H9 (cell line): ENCODE measurements around the gene ZNF146. TPM values are rescaled to one million over a fixed set of nuclear protein-coding genes. Genes with fewer than 3 reads are reported as not detected.

Source experiments
- DNase-seq: peaks from one replicate; pipeline ENCODE4 v3.0.0-alpha.2; 2017
- H2AFZ ChIP-seq: one replicate; pipeline ENCODE4 v1.6.1; 2013; ENCODE audit warnings: mild to moderate bottlenecking, low read length, control low read depth, moderate library complexity
- H2AK5ac ChIP-seq: 2 replicates; pipeline ENCODE4 v1.6.1; 2013; ENCODE audit warnings: low read length, control low read depth, mixed read lengths; ENCODE audit not compliant: insufficient read length
- H2BK120ac ChIP-seq: one replicate; pipeline ENCODE4 v1.6.1; 2013; ENCODE audit warnings: low read depth, mild to moderate bottlenecking, low read length, control low read depth, inconsistent platforms; ENCODE audit not compliant: poor library complexity, severe bottlenecking
- H2BK12ac ChIP-seq: 2 replicates; pipeline ENCODE4 v1.6.1; 2013; ENCODE audit warnings: low read length, control low read depth, mixed read lengths, low read depth; ENCODE audit not compliant: insufficient read length
- H2BK15ac ChIP-seq: 2 replicates; pipeline ENCODE4 v1.6.1; 2013; ENCODE audit warnings: low read depth, low read length, control low read depth
- H2BK20ac ChIP-seq: one replicate; pipeline ENCODE4 v1.6.1; 2013; ENCODE audit warnings: low read depth, mild to moderate bottlenecking, low read length, control low read depth, inconsistent platforms; ENCODE audit not compliant: poor library complexity, severe bottlenecking
- H2BK5ac ChIP-seq: 2 replicates; pipeline ENCODE4 v1.6.1; 2013; ENCODE audit warnings: low read length, control low read depth, mixed read lengths; ENCODE audit not compliant: insufficient read length
- H3K14ac ChIP-seq: 2 replicates; pipeline ENCODE4 v1.6.1; 2013; ENCODE audit warnings: low read length, control low read depth; ENCODE audit not compliant: insufficient read depth
- H3K18ac ChIP-seq: 2 replicates; pipeline ENCODE4 v1.6.1; 2013; ENCODE audit warnings: low read depth, mild to moderate bottlenecking, mixed read lengths, low read length, control low read depth; ENCODE audit not compliant: insufficient read length
- H3K23ac ChIP-seq: 2 replicates; pipeline ENCODE4 v1.6.1; 2013; ENCODE audit warnings: low read length, control low read depth, mixed read lengths, low read depth; ENCODE audit not compliant: insufficient read length
- H3K23me2 ChIP-seq: 2 replicates; pipeline ENCODE4 v1.6.1; 2013; ENCODE audit warnings: low read depth, mild to moderate bottlenecking, mixed read lengths, low read length, control low read depth; ENCODE audit not compliant: insufficient read length, poor library complexity, severe bottlenecking
- H3K27ac ChIP-seq: 2 replicates; pipeline ENCODE4 v1.5.1; 2013; ENCODE audit warnings: low read length, control low read depth, mixed read lengths, low read depth; ENCODE audit not compliant: insufficient read length
- H3K27me3 ChIP-seq: 2 replicates; pipeline ENCODE4 v1.6.1; 2013; ENCODE audit warnings: low read length, control low read depth, inconsistent platforms; ENCODE audit not compliant: insufficient read depth
- H3K4ac ChIP-seq: 2 replicates; pipeline ENCODE4 v1.6.1; 2013; ENCODE audit warnings: low read depth, mild to moderate bottlenecking, control low read depth, inconsistent platforms, low read length, moderate library complexity
- H3K4me1 ChIP-seq: 2 replicates; pipeline ENCODE4 v1.6.1; 2013; ENCODE audit warnings: low read length, control low read depth, inconsistent platforms; ENCODE audit not compliant: insufficient read depth
- H3K4me2 ChIP-seq: 2 replicates; pipeline ENCODE4 v1.6.1; 2013; ENCODE audit warnings: low read length, control low read depth, mixed read lengths; ENCODE audit not compliant: insufficient read length, insufficient read depth
- H3K56ac ChIP-seq: 2 replicates; pipeline ENCODE4 v1.6.1; 2013; ENCODE audit warnings: low read depth, mild to moderate bottlenecking, mixed read lengths, low read length, control low read depth; ENCODE audit not compliant: insufficient read length
- H3K79me1 ChIP-seq: 2 replicates; pipeline ENCODE4 v1.6.1; 2013; ENCODE audit warnings: low read depth, mild to moderate bottlenecking, moderate library complexity, low read length, control low read depth, inconsistent platforms; ENCODE audit not compliant: insufficient read depth, poor library complexity, severe bottlenecking
- H3K79me2 ChIP-seq: 2 replicates; pipeline ENCODE4 v1.6.1; 2013; ENCODE audit warnings: low read length, control low read depth, inconsistent platforms; ENCODE audit not compliant: insufficient read depth
- H3K9ac ChIP-seq: 2 replicates; pipeline ENCODE4 v1.6.1; 2013; ENCODE audit warnings: low read length, control low read depth, mixed read lengths; ENCODE audit not compliant: insufficient read length; ENCODE audit errors: extremely low read depth
- H3K9me3 ChIP-seq: one replicate; pipeline ENCODE4 v1.6.1; 2013; ENCODE audit warnings: low read depth, low read length, inconsistent platforms; ENCODE audit not compliant: control insufficient read depth
- H3T11ph ChIP-seq: one replicate; pipeline ENCODE4 v1.6.1; 2013; ENCODE audit warnings: mild to moderate bottlenecking, low read length, control low read depth, inconsistent platforms
- H4K20me1 ChIP-seq: one replicate; pipeline ENCODE4 v1.6.1; 2013; ENCODE audit not compliant: control insufficient read depth, insufficient read length, insufficient read depth
- H4K5ac ChIP-seq: 2 replicates; pipeline ENCODE4 v1.6.1; 2013; ENCODE audit warnings: low read depth, mild to moderate bottlenecking, mixed read lengths, low read length, control low read depth; ENCODE audit not compliant: insufficient read length
- H4K8ac ChIP-seq: replicated peaks from 2 replicates; pipeline ENCODE4 v1.6.1; 2013; ENCODE audit warnings: low read length, control low read depth, mixed read lengths, low read depth; ENCODE audit not compliant: insufficient read length
- H4K91ac ChIP-seq: 2 replicates; pipeline ENCODE4 v1.6.1; 2013; ENCODE audit warnings: low read depth, mild to moderate bottlenecking, moderate library complexity, mixed read lengths, low read length, control low read depth; ENCODE audit not compliant: insufficient read length
- H3K27ac Mint-ChIP-seq, 3 experiments: 2 replicates in 2 of 3; 3 replicates in 1 of 3; pipeline ENCODE4 v1.8.0; 2020 to 2021; ENCODE audit warnings: mixed read lengths in 3 of 3, mild to moderate bottlenecking in 1 of 3, moderate library complexity in 1 of 3
- H3K27me3 Mint-ChIP-seq: 2 replicates; pipeline ENCODE4 v1.8.0; 2021; ENCODE audit warnings: low read depth, mild to moderate bottlenecking, moderate library complexity, mixed read lengths
- H3K36me3 Mint-ChIP-seq, 3 experiments: 2 replicates in 2 of 3; 3 replicates in 1 of 3; pipeline ENCODE4 v1.8.0; 2020 to 2021; ENCODE audit warnings: low read depth in 3 of 3, mixed read lengths in 3 of 3; ENCODE audit not compliant: insufficient read depth in 1 of 3
- H3K4me1 Mint-ChIP-seq, 2 experiments: 2 replicates each; pipeline ENCODE4 v1.8.0; 2020; ENCODE audit warnings: mixed read lengths in 2 of 2
- H3K4me3 Mint-ChIP-seq, 2 experiments: 2 replicates in 1 of 2; 3 replicates in 1 of 2; pipeline ENCODE4 v1.8.0; 2020 to 2021; ENCODE audit warnings: mild to moderate bottlenecking in 2 of 2, mixed read lengths in 2 of 2, moderate library complexity in 1 of 2
- H3K9me3 Mint-ChIP-seq, 2 experiments: 2 replicates in 1 of 2; 3 replicates in 1 of 2; pipeline ENCODE4 v1.8.0; 2020; ENCODE audit warnings: mild to moderate bottlenecking in 2 of 2, mixed read lengths in 2 of 2, moderate library complexity in 1 of 2
- WGBS: extraction: QIAGEN DNeasy Blood & Tissue Kit; methylation state at CpG from one replicate; pipeline ENCODE4 v1.1.7; 2013; ENCODE audit warnings: missing lambda C conversion rate, low lambda C conversion rate, mixed read lengths; ENCODE audit not compliant: insufficient read length; ENCODE audit errors: extremely low coverage; 5-methylcytosine and 5-hydroxymethylcytosine counted together
- total RNA-seq: library from RNA; stranded (reverse); gene quantifications from 2 replicates; pipeline ENCODE4 v1.2.1, GENCODE V29; 2021
- TF ChIP-seq, protein P1 (sequence below): fragments of 200-600 bp; sonication (generic); conservative IDR thresholded peaks from 3 replicates; pipeline ENCODE4 v1.8.0; 2021; ENCODE audit warnings: antibody characterized with exemption, mild to moderate bottlenecking

The ZNF146 gene
- total RNA-seq, 1 experiment from 2014 or later, result 166 TPM

DNA sequence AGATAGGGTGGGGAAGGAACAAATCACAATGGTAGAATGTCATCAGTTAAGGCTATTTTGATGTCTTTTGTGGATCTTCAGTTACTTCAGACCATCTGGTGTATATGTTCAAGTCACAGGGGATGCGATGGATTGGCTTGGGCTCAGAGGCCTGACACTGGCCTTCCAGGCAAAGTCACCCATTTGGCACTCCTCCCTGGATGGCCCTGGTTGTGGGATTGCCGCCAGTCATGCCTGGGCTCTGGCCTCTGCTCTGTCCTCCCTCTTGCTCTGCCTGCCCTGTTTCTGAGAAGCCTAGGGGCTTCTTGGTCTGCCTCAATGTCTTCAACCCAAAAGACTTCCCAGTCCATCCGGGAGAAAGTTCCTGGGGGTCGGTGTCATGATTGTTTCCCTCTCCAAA is 50.2 kb downstream of the ZNF146 start:
- no peak overlapping the region for H3K14ac ChIP-seq
- H2AK5ac ChIP-seq, result no peak overlapping the region
- no peak overlapping the region for H3K18ac ChIP-seq
- no peak overlapping the region for H2AFZ ChIP-seq
- Mint-ChIP-seq H3K4me3 (no peak overlapping the region), H3K36me3 (peaks cover 0 to 23% (median 12%) of the 10 kb centered on the region in 3 experiments; a peak in 6 of 7 replicates), H3K4me1 (peaks cover 0 to 3% of the 10 kb centered on the region in 2 experiments; a peak in 2 of 4 replicates), H3K27me3 (no peaks in the 10 kb centered on the region), H3K9me3 (peaks cover 3 to 9% of the 10 kb centered on the region in 2 experiments; a peak in 4 of 5 replicates), H3K27ac (peak overlapping the region in 1 of 3 experiments; percentile 85; a peak in 2 of 7 replicates)
- no peak overlapping the region for H2BK120ac ChIP-seq
- no peaks in the 10 kb centered on the region for H3K23me2 ChIP-seq
- no peak overlapping the region for H2BK20ac ChIP-seq
- H4K91ac ChIP-seq, result no peak overlapping the region
- no peak overlapping the region for H3K23ac ChIP-seq
- H3K9ac ChIP-seq, result no peak overlapping the region
- H4K20me1 ChIP-seq, result no peaks in the 10 kb centered on the region
- H3K27ac ChIP-seq, result no peak overlapping the region
- no peak overlapping the region for H2BK15ac ChIP-seq
- TF ChIP-seq, protein P1, sequence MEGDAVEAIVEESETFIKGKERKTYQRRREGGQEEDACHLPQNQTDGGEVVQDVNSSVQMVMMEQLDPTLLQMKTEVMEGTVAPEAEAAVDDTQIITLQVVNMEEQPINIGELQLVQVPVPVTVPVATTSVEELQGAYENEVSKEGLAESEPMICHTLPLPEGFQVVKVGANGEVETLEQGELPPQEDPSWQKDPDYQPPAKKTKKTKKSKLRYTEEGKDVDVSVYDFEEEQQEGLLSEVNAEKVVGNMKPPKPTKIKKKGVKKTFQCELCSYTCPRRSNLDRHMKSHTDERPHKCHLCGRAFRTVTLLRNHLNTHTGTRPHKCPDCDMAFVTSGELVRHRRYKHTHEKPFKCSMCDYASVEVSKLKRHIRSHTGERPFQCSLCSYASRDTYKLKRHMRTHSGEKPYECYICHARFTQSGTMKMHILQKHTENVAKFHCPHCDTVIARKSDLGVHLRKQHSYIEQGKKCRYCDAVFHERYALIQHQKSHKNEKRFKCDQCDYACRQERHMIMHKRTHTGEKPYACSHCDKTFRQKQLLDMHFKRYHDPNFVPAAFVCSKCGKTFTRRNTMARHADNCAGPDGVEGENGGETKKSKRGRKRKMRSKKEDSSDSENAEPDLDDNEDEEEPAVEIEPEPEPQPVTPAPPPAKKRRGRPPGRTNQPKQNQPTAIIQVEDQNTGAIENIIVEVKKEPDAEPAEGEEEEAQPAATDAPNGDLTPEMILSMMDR, result no peak
- no peaks in the 10 kb centered on the region for H3K27me3 ChIP-seq
- no peaks in the 10 kb centered on the region for H3K79me1 ChIP-seq
- no peak overlapping the region for H4K8ac ChIP-seq
- no peaks in the 10 kb centered on the region for H3K79me2 ChIP-seq
- H3K9me3 ChIP-seq, result no peaks in the 10 kb centered on the region
- H2BK12ac ChIP-seq, result no peak overlapping the region
- H4K5ac ChIP-seq, result no peak overlapping the region
- no peak overlapping the region for H3K4ac ChIP-seq
- H3K4me2 ChIP-seq, result no peak overlapping the region
- H3K56ac ChIP-seq, result no peak overlapping the region
- no peak overlapping the region for H3T11ph ChIP-seq
- DNase-seq, result no peak
- WGBS, result no CpG with 5 or more reads among the region's 4 CpGs
- no peaks in the 10 kb centered on the region for H3K4me1 ChIP-seq
- H2BK5ac ChIP-seq, result no peak overlapping the region
